Measurements from ENCODE around the gene TMEM134.

The TMEM134 gene

GRCh38 chr11:67463680-67464410, 5.2 kb downstream of the TMEM134 start:
- in situ Hi-C loops (cut with HindIII; ENCODE audit: low sequenced_read_pairs): no loop called here

GRCh38 chr11:67463186-67463585, 5.9 kb downstream of the TMEM134 start:
- in situ Hi-C loops (cut with HindIII; ENCODE audit: low sequenced_read_pairs): no loop called here

- in situ Hi-C loops (cut with HindIII; ENCODE audit: low sequenced_read_pairs): no loop called here
These were observed 10.8 kb downstream of the TMEM134 start for GRCh38 chr11:67458266-67458665.

- in situ Hi-C loops (cut with HindIII; ENCODE audit: low sequenced_read_pairs): no loop called here
These were observed 11.6 kb downstream of the TMEM134 start for GRCh38 chr11:67457453-67457852.

GRCh38 chr11:67456068-67456705, 12.9 kb downstream of the TMEM134 start:
- in situ Hi-C loops (cut with HindIII; ENCODE audit: low sequenced_read_pairs): no loop called here

- in situ Hi-C loops (cut with HindIII; ENCODE audit: low sequenced_read_pairs): no loop called here
These were observed 14.0 kb downstream of the TMEM134 start, which contains the start of gene CABP4 for GRCh38 chr11:67455054-67455453. Gene CABP4, plus strand, starts transcription at chr11:67455354. Its CDS starts 70 bp downstream, at chr11:67455424.

GRCh38 chr11:67453816-67454732, 15.0 kb downstream of the TMEM134 start:
- in situ Hi-C loops (cut with HindIII; ENCODE audit: low sequenced_read_pairs): no loop called here

- in situ Hi-C loops (cut with HindIII; ENCODE audit: low sequenced_read_pairs): no loop called here
These were observed 16.7 kb downstream of the TMEM134 start, which contains the start of gene GPR152 for GRCh38 chr11:67452141-67452952. Gene GPR152, minus strand, starts transcription at chr11:67452729. Its CDS starts 5 bp downstream, at chr11:67452724.

- in situ Hi-C loops (cut with HindIII; ENCODE audit: low sequenced_read_pairs): no loop called here
These were observed 17.4 kb downstream of the TMEM134 start for GRCh38 chr11:67451658-67451976.

- in situ Hi-C loops (cut with HindIII; ENCODE audit: low sequenced_read_pairs): no loop called here
These were observed 18.0 kb downstream of the TMEM134 start for GRCh38 chr11:67450796-67451657.

- in situ Hi-C loops (cut with HindIII; ENCODE audit: low sequenced_read_pairs): no loop called here
These were observed 19.8 kb downstream of the TMEM134 start for GRCh38 chr11:67449116-67449844.

GRCh38 chr11:67448220-67448609, 20.8 kb downstream of the TMEM134 start:
- in situ Hi-C loops (cut with HindIII; ENCODE audit: low sequenced_read_pairs): no loop called here

- in situ Hi-C loops (cut with HindIII; ENCODE audit: low sequenced_read_pairs): no loop called here
These were observed 23.5 kb downstream of the TMEM134 start for GRCh38 chr11:67445515-67445914.

- in situ Hi-C loops (cut with HindIII; ENCODE audit: low sequenced_read_pairs): no loop called here
These were observed 26.3 kb downstream of the TMEM134 start for GRCh38 chr11:67442504-67443404.

- in situ Hi-C loops (cut with HindIII; ENCODE audit: low sequenced_read_pairs): no loop called here
These were observed 27.2 kb downstream of the TMEM134 start for GRCh38 chr11:67441731-67442351.

- in situ Hi-C loops (cut with HindIII; ENCODE audit: low sequenced_read_pairs): no loop called here
These were observed 27.9 kb downstream of the TMEM134 start for GRCh38 chr11:67441098-67441563.
